SK-N-SH treated with all-trans-retinoic acid at 6 μM for 48 hours (cell line): ENCODE data around the gene NHS.

Experiments used
- CREB5 ChIP-seq: fragments of 250-450 bp; sonication (Bioruptor Pico); IDR thresholded peaks from 2 replicates; pipeline ENCODE4 v1.5.1; 2020; ENCODE audit warnings: low read depth, mild to moderate bottlenecking, moderate library complexity
- PATZ1 ChIP-seq: fragments of 250-450 bp; sonication (Bioruptor Pico); IDR thresholded peaks from 2 replicates; pipeline ENCODE4 v1.8.0; 2020; ENCODE audit warnings: mild to moderate bottlenecking, moderate library complexity, borderline replicate concordance
- POU6F1 ChIP-seq: fragments of 250-450 bp; sonication (Bioruptor Pico); IDR thresholded peaks from 2 replicates; pipeline ENCODE4 v1.8.0; 2021; ENCODE audit warnings: low read depth, mild to moderate bottlenecking, moderate library complexity, borderline replicate concordance
- PPARA ChIP-seq: fragments of 250-450 bp; sonication (Bioruptor Pico); IDR thresholded peaks from 2 replicates; pipeline ENCODE4 v1.5.0; 2020; ENCODE audit warnings: mild to moderate bottlenecking, borderline replicate concordance

- no peak for TF ChIP-seq PPARA
- TF ChIP-seq POU6F1 (CRISPR knock-in tag): no peak
- TF ChIP-seq PATZ1 (CRISPR knock-in tag): no peak
- TF ChIP-seq CREB5 (CRISPR knock-in tag): no peak
These were observed 57.2 kb downstream of the NHS start for GRCh38 chrX:17432158-17432557.
